Brain pericyte (primary cell): ENCODE measurements around the gene PTPRA.
"Not testable (repeated sequence)": the region's sequence is repeated elsewhere in the genome, so short reads cannot be mapped to it uniquely, and the experiment has no call there.

Source experiments
- DNase-seq: peaks from one replicate; pipeline ENCODE4 v3.0.0-alpha.2; 2012; ENCODE audit warnings: low read depth, low spot score

The PTPRA gene

DNA sequence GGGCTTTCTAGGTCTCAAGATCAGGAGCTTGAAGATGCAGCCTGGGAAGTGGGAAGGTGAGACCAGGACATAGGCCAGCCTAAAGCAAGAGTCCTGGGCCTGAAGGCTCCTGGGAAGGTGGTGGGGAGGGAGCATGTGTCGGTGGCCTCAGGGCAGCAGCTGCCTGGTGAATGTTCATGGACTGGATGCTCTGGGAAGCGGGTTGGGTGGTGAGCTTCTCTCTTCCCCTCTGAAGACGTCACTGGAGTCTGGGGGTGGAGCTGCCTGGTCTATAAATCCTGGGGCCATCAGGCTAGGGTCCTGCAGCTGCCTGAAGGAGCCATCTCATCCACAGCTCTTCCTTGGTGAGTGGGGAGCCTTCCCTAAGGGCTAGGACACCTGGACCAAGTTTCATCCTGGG, 170.0 kb downstream of the PTPRA start, which contains the start of gene GNRH2:
Gene GNRH2, plus strand, starts transcription at position 301 of the 400 bp plus-strand sequence. CDS start 793 bp downstream, outside the sequence.
- DNase-seq: no peak

DNA sequence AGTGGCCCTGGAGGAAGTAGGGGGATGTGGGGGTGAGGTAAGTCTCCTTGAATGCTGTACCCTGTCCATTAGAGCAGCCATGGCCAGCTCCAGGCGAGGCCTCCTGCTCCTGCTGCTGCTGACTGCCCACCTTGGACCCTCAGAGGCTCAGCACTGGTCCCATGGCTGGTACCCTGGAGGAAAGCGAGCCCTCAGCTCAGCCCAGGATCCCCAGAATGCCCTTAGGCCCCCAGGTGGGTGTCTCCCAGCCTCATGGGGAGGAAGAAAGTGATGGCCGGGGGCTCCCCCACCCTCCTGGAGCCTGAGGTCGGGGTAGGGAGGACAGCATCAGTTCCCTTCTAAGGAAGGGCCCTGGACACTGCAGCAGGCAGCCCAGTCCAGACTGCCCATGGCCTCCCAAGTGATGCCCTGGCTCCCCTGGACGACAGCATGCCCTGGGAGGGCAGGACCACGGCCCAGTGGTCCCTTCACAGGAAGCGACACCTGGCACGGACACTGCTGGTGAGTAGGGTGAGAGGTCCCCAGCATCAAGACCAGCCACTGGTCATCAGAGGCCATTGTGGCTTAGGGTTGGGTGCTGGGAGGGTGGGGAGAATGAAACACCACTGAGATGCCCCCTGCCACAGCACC, 171.2 kb downstream of the PTPRA start:
- no peak for DNase-seq

DNA sequence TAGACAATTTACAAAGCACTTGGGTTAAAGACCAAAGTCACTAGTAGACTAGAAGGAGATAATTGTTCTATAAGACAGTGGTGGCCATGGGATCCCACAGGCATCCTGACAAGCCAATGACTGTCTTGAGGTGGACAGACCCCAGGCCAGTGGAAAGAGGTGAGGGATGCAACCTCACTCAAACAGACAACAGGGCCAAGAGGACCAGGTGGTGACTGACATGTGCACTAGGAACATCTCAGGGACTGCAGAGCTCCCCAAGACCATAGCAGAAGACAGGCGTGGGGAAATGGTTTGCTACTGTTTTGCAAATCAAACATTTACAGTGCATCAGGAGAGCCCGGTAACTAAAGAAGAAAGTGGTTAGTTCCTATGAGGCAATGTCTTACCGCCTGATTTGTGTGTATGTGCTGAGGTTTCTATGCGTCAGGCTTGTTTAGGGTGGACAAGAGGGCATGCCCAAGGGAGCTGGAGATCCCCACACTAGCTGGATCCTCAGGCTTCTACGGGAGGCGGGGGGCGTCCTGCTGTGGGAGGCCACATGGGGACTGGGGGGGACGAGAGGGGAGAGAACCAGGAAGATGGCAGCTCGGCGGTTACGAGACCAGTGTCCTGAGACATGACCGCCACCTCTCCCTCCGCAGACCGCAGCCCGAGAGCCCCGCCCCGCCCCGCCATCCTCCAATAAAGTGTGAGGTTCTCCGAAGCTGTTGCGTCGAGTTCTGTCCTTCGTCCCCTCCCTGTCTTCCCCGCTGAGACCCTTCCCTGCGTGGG, 171.9 kb downstream of the PTPRA start:
- DNase-seq: peak; percentile 60

DNA sequence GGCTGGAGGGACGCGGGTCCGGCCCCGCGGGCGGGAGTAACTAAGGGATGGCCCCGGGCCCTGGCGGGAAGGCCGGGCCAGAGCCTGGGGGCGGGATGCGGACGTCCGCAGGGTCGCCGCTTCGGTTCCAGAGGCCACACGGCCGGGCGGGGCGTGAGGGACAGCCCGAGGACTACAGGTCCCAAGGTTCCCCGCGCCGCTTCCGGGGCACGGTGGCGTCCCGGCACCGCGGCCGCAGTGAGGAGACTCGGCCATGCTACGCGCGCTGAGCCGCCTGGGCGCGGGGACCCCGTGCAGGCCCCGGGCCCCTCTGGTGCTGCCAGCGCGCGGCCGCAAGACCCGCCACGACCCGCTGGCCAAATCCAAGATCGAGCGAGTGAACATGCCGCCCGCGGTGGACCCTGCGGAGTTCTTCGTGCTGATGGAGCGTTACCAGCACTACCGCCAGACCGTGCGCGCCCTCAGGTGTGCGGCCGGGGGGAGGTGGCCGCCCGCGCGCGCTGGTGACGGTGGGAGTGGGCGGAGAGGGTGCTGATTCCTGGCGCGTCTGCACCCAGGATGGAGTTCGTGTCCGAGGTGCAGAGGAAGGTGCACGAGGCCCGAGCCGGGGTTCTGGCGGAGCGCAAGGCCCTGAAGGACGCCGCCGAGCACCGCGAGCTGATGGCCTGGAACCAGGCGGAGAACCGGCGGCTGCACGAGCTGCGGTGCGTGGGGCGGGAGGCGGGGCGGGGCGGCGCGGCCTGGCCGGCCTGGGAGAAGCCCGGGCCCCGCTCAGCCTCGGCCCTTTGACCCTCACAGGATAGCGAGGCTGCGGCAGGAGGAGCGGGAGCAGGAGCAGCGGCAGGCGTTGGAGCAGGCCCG, 172.8 kb downstream of the PTPRA start, which contains the start of gene MRPS26:
Gene MRPS26, plus strand, starts transcription at position 237 of the 861 bp plus-strand sequence. Its CDS starts 17 bp downstream, at position 254.
- DNase-seq: peak; percentile 30

DNA sequence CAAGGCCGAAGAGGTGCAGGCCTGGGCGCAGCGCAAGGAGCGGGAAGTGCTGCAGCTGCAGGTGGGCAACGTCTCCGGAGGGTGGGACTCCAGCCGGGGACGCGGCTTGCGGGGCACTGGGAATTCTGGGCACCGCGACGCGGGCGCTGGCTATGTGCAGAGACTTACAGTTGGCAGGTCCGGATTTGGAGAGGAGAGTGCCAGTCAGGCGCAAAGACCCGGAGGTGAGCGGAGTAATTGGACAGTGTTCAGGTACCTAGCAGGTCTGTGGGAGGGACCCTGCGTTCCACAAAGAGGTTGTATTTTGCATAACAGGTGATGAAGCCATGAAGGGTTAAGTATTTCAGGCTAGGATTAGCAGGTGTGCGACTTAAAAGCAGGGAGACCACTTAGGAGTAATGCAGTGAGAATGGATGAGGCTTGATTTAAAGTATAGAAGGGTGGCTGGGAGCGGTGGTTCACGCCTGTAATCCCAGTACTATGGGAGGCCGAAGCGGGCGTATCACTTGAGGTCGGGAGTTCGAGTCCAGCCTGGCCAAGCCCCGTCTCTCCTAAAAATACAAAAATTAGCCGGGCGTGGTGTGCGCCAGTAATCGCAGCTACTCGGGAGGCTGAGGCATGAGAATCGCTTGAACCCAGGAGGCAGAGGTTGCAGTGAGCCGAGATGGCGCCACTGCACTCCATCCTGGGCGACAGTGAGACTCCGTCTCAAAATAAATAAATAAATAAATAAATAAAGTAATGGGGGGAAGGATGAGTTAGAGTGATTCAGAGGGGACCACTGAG, 173.6 kb downstream of the PTPRA start:
- DNase-seq: no peak

DNA sequence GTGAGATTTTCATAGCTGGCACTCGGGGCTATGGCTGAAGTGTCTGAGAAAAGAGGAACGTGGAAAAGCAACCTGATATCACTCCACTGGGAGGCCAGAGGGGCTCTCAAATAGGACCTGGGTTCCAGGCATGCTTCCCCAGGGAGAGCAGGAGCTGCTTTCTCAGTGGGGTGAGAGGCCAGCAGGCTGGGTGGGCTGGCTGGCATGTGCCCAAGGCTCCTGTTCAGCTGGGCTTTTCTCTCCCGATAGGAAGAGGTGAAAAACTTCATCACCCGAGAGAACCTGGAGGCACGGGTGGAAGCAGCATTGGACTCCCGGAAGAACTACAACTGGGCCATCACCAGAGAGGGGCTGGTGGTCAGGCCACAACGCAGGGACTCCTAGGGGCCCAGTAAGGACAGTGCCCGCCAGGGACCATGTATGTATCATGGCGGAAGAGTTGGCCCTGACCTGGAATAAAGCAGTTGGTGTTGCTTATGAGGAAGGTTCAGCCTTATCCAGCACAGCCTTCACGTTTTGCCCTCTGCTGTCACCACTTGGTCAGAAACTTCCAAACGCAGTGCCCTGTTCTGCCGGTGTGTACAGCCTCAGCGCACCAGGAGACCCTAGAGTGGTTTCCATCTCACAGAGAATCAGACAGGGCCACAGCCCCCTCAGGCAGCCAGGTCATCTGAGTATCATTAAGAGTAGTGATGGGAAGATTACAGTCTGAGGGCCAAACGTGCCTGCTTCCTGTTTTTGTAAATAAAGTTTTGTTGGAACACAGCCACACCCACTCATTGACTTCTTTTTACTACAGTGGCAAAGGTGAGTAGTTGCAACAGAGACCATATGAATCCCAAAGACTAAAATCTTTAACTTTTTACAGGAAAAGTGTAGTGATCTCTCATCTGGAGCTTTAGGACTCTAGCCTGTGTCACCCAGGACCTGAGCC, 174.5 kb downstream of the PTPRA start:
- no peak for DNase-seq

DNA sequence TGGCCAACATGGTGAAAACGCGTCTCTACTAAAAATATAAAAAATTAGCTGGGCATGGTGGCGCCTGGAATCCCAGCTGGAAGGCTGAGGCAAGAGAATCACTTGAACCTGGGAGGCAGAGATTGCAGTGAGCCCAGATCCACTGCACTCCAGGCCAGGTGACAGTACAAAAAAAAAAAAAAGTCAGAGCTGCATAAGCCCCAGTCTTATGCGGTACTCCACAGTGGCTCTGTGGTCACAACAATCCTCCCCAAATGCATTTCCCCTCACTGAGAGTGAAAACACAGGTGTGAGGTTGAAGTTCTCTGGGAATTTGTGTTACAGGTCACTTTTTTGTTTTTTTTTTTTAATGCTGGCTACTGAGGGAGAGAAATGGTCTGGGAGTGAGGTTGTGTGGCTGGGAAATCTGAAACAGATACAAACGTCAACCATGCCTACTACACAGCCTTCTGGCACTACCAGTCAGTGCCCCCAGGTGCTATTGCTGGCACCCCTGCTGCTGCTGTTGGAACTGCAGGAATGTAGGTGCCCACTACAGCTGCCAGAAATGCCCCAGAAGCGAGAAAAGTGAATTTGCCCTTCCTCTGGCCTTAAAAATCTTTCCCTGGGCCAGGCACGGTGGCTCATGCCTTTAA, 178.2 kb downstream of the PTPRA start:
- DNase-seq: no peak

DNA sequence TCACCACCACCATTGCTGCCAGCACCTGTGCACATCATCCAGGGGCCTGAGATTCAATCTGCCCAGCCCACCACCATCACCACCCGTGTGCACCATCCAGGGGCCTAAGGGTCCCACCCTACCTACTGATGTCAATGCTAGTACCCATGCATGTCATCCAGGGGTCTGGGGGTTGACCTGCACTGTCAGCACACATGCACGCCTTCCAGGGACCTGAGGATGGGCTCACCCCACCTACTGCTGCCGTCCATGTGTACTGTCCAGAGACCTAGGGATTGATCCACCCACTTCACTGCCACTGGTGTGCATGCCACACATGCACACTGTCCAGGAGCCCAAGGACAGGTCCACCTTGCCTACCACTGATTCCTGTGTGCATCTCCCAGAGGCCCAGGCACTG, 186.2 kb downstream of the PTPRA start:
- DNase-seq: no peak

DNA sequence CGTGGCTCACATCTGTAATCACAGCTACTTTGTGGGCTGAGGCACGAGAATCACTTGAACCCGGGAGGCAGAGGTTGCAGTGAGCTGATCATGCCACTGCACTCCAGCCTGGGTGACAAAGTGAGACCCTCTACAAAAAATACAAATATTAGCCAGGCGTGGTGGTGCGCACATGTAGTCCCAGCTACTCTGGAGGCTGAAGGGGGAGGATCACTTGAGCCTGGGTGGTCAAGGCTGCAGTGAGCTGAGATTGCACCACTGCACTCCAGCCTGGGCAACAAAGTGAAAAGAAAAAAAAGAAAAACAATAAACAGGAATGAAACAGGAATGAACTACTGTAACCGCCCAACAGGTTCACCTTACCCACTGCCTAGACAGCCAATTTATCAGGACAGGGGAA, 190.8 kb downstream of the PTPRA start:
- DNase-seq: not testable (repeated sequence)

DNA sequence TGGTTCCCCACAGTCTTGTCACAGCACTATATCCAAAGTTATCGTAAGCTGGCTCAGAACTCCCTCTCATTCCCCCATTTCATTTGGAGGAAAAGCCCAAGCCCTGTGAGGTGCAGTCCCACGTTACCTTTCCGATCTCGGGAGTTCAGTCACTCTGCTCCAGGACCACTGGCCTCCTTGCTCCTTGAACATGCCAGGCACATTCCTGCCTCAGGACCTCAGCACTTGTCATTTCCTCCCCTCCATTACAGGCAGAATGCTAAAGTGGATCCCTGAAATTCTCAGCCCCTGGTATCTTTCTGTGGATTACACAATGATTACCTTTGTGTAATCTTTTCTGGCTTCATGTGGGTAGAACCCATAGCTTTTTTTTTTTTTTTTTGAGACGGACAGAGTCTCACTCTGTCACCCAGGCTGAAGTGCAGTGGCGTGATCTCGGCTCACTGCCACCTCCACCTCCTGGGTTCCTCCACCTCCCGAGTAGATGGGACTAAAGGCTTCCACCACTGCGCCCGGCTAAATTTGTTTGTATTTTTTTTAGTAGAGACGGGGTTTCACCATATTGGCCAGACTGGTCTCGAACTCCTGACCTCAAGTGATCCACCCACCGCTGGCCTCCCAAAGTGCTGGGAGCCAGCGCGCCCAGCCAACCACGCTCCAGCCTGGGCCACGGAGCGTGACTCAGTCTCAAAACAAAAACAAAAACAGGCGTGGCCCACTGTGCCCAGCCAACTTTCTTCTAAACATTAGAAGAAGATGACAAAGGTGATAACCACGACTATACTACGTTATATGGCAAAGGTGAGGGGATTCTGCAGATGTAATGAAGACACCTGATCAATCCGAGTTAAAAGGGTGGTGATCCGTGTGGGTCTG, 194.1 kb downstream of the PTPRA start:
- DNase-seq: no peak

DNA sequence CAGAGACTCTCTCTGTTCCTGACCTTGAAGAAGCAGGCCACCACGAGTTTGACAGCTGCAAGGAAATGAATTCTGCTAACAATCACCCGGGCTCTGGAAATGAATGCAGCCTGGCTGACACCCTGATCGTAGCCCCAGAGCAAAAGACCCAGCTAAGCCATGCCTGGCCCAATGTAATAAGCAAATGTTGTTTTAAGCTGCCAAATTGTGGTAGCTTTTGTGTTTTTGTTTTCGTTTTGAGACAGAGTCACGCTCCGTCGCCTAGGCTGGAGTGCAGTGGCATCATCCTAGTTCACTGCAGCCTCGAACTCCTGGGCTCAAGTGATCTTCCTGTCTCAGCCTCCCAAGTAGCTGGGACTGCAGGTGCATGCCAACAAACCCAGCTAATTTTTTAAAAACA, 194.8 kb downstream of the PTPRA start:
- DNase-seq: no peak

DNA sequence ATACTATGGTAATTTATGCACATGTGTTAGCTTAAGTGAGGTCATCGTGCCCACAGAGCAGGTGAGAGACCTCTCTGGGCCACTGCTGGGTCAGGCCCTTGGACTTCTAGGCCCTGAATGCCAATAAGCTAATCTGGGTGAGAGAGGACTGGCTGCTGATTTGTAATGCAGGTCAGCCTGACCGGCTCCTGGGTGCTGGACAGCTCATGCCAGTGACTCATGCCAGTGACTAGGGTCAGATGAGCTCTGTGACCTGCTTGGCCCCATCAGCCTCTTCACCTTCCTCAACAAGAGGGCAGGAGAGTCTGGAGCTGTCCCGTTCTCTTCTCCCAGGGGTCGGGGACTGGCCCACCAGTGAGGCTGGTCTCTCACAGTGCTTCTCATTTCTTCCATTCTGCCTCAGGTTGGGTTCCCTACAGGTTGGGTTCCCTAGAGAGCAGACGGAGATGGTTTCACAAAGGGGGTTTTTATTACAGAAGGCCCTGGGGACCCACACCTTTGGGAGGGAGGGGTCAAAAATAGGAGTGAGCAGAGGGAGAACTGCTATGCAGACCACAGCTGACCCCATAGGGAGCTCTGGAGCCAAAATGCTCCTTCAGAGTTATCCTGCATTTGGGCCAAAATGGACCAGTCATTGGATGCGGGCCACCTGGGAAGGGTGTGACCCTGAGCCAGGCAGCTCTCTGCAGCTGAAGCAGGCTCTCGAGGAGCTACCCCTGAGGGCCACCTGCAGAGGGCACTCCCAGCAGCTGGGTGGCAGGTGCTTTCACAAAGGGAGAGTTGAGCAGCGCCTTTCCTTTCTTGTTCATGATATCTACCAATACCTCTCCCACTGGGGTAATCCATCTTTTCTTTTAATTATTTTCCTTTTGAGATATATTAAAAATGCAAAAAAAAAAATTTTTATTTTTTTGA, 196.0 kb downstream of the PTPRA start:
- no peak for DNase-seq

DNA sequence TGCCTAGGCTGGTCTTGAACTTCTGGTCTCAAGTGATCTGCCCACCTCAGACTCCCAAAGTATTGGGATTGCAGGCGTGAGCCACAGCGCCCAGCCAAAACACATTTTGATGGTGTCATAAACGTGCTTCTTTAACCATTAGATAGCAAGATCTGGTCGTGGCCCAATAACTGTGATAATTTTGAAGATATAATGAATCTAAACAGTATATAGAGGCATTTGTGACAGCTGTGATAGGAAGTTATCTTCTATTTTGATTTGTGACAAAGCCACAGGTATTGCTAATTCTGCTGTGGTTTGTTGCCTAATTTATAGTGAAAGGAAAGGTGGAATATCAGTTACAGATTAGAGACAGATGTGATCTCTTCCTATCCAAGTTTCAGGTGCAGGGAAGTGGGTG, 197.4 kb downstream of the PTPRA start:
- no peak for DNase-seq

DNA sequence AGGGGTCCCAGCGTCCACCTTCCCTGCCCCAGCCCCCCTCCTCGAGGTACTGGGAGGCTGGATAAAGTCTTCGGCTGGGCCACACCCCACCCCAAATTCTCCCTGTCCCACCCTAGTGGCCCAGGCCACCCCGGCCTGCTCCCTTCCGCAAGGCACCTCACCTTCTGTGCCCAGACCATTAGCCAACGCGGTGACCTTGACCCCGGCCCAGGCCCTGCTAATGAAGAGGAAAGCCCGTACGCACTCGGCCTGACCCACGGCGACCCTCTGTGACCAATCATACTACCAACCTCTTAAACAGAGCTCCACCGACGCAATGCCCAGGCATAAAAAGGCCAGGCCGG, 198.0 kb downstream of the PTPRA start:
- no peak for DNase-seq

DNA sequence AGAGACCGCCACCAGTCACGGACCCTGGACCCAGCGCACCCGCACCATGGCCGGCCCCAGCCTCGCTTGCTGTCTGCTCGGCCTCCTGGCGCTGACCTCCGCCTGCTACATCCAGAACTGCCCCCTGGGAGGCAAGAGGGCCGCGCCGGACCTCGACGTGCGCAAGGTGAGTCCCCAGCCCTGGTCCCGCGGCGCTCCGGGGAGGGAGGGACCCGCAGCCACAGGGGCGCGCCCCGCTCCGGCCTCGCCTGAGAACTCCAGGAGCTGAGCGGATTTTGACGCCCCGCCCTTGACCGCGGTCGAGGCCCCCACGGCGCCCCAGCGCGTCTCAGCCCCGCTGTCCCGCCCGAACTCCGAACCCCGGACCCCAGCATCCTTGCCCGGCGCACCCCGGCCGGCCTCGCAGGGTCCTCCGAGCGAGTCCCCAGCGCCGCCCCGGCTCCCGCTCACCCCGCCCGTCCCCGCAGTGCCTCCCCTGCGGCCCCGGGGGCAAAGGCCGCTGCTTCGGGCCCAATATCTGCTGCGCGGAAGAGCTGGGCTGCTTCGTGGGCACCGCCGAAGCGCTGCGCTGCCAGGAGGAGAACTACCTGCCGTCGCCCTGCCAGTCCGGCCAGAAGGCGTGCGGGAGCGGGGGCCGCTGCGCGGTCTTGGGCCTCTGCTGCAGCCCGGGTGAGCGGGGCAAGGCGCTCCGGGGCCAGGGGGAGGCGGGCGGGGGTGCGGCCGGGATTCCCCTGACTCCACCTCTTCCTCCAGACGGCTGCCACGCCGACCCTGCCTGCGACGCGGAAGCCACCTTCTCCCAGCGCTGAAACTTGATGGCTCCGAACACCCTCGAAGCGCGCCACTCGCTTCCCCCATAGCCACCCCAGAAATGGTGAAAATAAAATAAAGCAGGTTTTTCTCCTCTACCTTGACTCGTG, 198.6 kb downstream of the PTPRA start, which contains the start of gene OXT:
Gene OXT, plus strand, starts transcription at position 11 of the 920 bp plus-strand sequence. Its CDS starts 36 bp downstream, at position 47.
- DNase-seq: no peak

DNA sequence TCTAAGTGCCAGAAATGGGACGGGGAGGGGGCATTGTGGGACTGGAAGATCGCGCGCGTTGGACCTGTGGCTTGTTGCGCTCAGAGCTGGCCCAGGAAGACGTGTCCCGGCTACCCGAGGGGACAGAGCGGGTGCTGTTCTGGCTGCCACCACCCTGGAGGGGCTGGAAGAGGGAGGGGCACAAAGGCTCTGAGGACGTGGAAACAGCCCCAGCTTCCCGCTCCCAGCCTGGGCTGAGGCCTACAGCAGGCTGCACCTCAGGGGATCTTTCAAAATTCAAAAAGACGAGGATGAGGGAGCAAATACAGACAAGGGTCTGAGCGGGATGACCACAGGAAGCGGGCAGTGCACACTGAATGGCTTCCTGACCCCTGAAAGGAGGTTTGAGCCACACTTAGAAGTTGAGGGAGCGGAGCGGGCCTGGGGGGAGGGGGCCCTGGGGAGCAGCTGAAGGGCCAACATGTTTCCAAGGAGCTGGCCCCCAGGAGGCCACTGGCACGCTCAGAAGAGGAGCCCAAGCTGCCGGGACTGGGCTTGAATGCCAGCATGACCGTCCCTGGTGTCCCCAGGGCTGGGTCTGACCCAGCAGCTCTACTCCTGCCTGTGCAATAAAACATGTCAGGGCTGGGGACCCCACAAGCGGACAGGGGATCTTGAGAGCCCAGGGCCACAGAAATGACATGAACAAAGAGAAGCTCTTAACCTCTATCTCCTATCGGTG, 199.4 kb downstream of the PTPRA start:
- DNase-seq: no peak
